ENCODE results near the gene CITED4. TPM values are rescaled to one million over a fixed set of nuclear protein-coding genes. Genes with fewer than 3 reads are reported as not detected.

Gene CITED4
- total RNA-seq, 1 experiment from 2014 or later, result 7.8 TPM

- Histone ChIP-seq H3K36me3 (ENCODE audit: control insufficient read depth in 1 of 2, insufficient read depth in 2 of 2, low read length in 2 of 2) (no peaks in the 10 kb centered on the region), H3K9me2 (ENCODE audit: insufficient read depth) (no peaks in the 10 kb centered on the region), H3K27me3 (ENCODE audit: insufficient read depth, low read length) (no peaks in the 10 kb centered on the region), H3K4me3 (replicated peaks in 1 of 2; ENCODE audit: low read depth in 1 of 2, low read length in 2 of 2) (no peak overlapping the region), H3K4me1 (ENCODE audit: control insufficient read depth in 1 of 2, insufficient read depth in 2 of 2, low read length in 2 of 2) (peaks cover 5 to 31% of the 10 kb centered on the region in 2 experiments), H4K20me1 (ENCODE audit: insufficient read depth) (no peaks in the 10 kb centered on the region), H3K4me2 (ENCODE audit: low read length) (no peak overlapping the region), H3K9me3 (ENCODE audit: control insufficient read depth in 1 of 2, insufficient read depth in 1 of 2, low read depth in 1 of 2, low read length in 2 of 2) (no peaks in the 10 kb centered on the region), H3K27ac (ENCODE audit: low read depth, low read length) (no peak overlapping the region), H3K79me2 (ENCODE audit: insufficient read depth, low read length) (no peaks in the 10 kb centered on the region), H3K9ac (ENCODE audit: low read length) (no peak overlapping the region), H2AFZ (ENCODE audit: low read depth, low read length, poor library complexity, severe bottlenecking) (peak overlapping the region; percentile 45)
- POLR2A ChIA-PET, result no interaction called here
- DNase-seq (ENCODE audit: low read depth, low spot score), result no peak
- ATAC-seq, result no peak
- CTCF ChIA-PET, result no interaction called here
- BruUV-seq (replicated peaks), result no TSS peak
- RAD21 ChIA-PET (ENCODE audit: low non-redundant PET in 1 of 2, low total read pairs in 2 of 2, uncharacterized antibody in 2 of 2, unreplicated experiment in 2 of 2), result no interaction called here
- intact Hi-C loops (cut with micrococcal nuclease), result no loop called here
- TF ChIP-seq JUND (IDR thresholded peaks at IDR 0.05), result no peak
- no peak for TF ChIP-seq ZFX (IDR thresholded peaks at IDR 0.05)
- TF ChIP-seq CEBPB (IDR thresholded peaks at IDR 0.05; ENCODE audit: low read depth), result no peak
- no peak for TF ChIP-seq POLR2AphosphoS5 (IDR thresholded peaks at IDR 0.05; ENCODE audit: low read depth, low read length)
- TF ChIP-seq POLR2A (IDR thresholded peaks at IDR 0.05; ENCODE audit: borderline replicate concordance, extremely low read depth, insufficient read depth, insufficient read length), result no peak
- TF ChIP-seq TCF7L2 (IDR thresholded peaks at IDR 0.05; ENCODE audit: borderline replicate concordance, extremely low read depth, insufficient read depth, insufficient read length), result no peak
- TF ChIP-seq EGR1 (IDR thresholded peaks at IDR 0.05; ENCODE audit: low read depth), result no peak
- no peak for TF ChIP-seq SIN3A (IDR thresholded peaks at IDR 0.05; ENCODE audit: low read depth)
Measured at GRCh38 chr1:40906781-40907400, 44.7 kb upstream of the CITED4 start.

DNA sequence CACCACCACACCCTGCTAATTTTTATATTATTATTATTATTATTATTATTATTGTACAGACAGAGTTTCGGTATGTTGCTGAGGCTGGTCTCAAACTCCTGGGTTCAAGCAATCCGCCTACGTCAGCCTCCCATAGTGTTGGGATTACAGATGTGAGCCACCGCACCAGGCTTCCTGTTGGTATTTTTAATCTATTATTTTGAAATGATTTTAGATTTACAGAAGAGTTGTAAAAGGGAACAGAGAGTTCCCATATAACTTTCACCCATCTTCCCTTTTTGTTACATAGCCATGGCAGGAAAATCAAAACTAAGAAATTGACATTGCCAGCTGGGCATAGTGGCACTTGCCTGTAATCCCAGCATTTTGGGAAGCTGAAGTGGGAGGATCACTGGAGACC is 42.9 kb upstream of the CITED4 start:
- ChIA-PET RAD21 (ENCODE audit: low non-redundant PET in 1 of 2, low total read pairs in 2 of 2, uncharacterized antibody in 2 of 2, unreplicated experiment in 2 of 2) (no interaction called here), CTCF (no interaction called here), POLR2A (no interaction called here)
- Histone ChIP-seq H2AFZ (ENCODE audit: low read depth, low read length, poor library complexity, severe bottlenecking) (no peak overlapping the region), H3K9me2 (ENCODE audit: insufficient read depth) (no peaks in the 10 kb centered on the region), H3K4me2 (ENCODE audit: low read length) (no peak overlapping the region), H3K79me2 (ENCODE audit: insufficient read depth, low read length) (no peaks in the 10 kb centered on the region), H3K4me1 (ENCODE audit: control insufficient read depth in 1 of 2, insufficient read depth in 2 of 2, low read length in 2 of 2) (peaks cover 11 to 41% of the 10 kb centered on the region in 2 experiments), H3K36me3 (ENCODE audit: control insufficient read depth in 1 of 2, insufficient read depth in 2 of 2, low read length in 2 of 2) (no peaks in the 10 kb centered on the region), H4K20me1 (ENCODE audit: insufficient read depth) (no peaks in the 10 kb centered on the region), H3K4me3 (replicated peaks in 1 of 2; ENCODE audit: low read depth in 1 of 2, low read length in 2 of 2) (no peak overlapping the region), H3K27me3 (ENCODE audit: insufficient read depth, low read length) (no peaks in the 10 kb centered on the region), H3K9me3 (ENCODE audit: control insufficient read depth in 1 of 2, insufficient read depth in 1 of 2, low read depth in 1 of 2, low read length in 2 of 2) (no peaks in the 10 kb centered on the region), H3K9ac (ENCODE audit: low read length) (no peak overlapping the region), H3K27ac (ENCODE audit: low read depth, low read length) (no peak overlapping the region)
- BruUV-seq (replicated peaks), result no TSS peak
- TF ChIP-seq TCF7L2 (IDR thresholded peaks at IDR 0.05; ENCODE audit: borderline replicate concordance, extremely low read depth, insufficient read depth, insufficient read length), result no peak
- intact Hi-C loops (cut with micrococcal nuclease), result no loop called here
- DNase-seq (ENCODE audit: low read depth, low spot score), result no peak
- no peak for ATAC-seq

Data from HCT116 (cell line).